ENCODE measurements around the gene KLF7.

KLF7 gene

DNA sequence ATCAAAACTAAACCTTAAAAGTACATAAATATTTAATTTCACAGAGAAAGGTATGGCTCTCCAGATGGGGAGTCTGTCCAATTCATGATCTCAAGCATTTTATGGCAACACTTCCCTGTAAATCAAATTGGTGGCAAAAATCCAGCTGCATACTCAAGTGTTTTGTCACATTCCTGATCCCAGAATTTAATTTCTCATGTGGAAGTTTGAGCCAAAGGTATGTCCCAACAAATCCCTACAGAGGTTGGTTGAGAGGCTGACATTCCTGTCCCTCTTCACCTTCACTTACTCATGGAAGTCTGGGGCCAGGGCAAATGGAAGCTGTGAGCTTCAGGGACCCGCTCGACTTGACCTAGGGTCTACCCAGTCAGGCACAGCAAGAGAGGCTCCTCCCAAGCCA, 17.7 kb downstream of the KLF7 start:
- DNase-seq: no peak

GRCh38 chr2:207144173-207144785, 21.5 kb downstream of the KLF7 start:
- no peak for DNase-seq

DNA sequence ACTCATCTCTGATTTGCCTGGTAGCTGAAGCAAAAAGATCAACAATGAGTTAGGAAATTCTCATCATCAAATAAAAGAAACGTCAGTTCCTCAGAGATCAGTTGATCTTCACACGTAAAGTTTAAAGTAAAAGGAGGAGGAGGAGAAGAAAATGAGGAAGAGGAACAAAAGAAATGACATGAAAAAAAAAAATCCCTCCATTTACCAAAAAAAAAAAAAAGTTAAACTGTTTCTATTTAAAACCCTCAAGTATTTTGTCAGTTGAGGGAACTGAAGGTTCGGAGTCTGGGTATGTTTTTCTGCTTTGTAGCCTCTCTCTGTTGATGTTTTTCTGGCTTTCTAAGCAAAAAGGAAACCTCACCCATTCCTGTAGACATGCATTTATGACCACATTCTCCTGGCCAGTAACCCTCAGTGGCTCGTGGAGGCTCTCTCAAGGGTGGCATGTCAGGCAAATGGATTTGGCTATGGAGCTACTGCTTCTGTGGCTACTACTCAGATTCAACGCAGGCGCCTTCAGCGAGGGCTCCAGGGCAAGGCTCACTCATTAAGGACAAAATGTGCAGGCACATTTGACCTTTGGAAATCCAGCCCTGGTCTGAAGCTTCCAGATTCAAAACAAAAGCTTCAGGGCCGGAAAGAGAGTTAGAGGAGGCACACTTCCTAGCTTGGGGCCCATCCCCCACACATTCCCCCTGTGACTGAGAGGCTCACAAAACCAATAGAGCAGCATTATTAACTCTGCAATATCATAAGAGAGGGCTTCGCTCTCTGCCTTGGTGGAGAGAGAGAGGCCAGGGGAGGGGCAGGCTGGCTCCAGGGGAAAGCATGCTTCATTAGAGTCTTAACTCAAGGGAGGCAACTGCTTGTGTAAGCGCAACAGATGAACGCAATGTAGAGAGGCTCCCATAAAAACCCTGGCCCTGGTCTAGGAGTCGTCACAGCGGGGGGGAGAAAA, 22.3 kb downstream of the KLF7 start:
- DNase-seq: peak; percentile 61

DNA sequence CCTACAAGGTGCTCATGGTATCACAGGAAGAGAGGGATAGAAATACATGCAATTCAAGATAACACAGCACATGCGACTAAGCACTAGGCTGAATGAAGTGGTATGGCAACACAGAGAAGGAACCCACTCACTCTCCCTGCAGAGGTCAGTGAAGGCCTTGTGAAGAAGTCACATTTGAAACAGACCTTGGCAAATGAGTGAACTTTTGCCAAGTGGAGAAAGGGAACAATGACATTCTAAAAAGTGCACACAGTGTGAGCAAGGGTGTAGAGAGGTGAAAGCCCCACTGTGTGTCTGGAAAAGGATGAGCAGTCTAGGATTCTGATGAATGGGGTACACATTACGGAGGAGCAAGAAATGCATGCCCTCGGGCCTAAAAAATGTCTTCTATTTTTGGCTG, 23.3 kb downstream of the KLF7 start:
- DNase-seq: peak; percentile 23

DNA sequence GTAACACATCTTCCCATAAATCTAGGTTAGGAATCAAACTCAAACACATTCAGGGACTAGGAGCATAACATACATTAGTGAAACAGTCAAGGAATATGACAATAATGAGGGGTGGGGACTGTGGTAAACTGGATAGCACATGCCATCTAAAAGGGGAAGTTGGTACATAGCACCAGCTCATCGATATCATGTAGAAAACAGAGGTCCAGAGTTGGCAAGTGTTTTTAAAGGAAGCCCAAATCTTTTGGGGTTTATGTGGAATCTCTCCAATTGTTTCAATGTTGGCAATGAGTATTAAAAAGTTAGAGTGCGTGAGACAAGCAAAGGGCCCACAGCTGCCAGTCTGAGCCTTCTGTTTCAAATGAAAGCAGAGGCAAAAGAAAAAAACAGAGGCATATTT, 24.4 kb downstream of the KLF7 start:
- DNase-seq: no peak

GRCh38 chr2:207140265-207140664, 25.5 kb downstream of the KLF7 start:
- no peak for DNase-seq

DNA sequence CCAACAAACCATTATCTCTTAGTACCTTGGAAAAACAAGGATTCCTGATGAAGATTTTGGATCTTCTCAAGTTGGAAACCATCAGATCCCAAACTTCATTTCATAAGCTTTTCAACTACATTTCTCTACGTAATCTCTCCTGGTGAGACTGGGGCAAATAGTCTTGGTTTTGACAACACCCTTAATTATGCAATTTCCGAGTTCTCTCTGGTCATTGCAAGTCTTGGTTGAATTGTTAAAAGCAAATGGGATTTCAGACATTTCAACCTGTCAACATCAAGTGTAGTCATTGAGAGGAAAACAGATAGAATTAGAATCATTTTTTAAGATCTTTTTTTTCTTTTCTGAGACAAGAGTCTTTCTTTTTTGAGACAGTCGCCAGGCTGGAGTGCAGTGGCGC, 26.2 kb downstream of the KLF7 start:
- no peak for DNase-seq

DNA sequence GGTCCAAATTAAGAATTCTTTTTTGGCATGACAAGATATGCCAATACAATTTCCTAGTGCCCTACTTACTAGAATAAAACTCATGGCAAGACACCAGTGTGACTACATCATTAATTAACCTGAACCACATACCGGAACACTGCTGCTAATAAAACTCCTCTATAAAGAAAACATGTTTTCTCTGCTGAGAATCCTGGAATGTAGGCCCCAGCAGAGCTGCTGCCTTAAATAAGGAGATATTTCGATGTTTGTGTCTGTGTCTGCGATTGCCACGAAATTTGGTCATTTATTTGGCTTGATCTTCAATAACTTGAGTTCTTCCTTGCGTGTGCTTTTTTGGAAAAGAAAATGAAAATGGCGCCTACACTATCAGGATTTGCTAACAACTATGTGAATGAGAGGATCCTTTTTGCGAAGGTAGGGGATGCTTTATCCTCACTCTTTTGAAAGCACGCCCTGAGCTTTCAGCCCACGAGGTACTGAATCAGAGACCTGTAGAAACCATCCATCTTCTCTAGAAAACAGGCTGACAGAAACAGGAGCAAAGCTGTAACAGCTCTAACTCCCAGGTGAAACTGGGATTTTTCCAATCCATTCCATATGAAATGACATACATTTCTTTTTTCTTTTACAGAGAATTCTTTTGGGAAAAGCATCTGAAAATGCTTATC, 27.0 kb downstream of the KLF7 start:
- DNase-seq: no peak

DNA sequence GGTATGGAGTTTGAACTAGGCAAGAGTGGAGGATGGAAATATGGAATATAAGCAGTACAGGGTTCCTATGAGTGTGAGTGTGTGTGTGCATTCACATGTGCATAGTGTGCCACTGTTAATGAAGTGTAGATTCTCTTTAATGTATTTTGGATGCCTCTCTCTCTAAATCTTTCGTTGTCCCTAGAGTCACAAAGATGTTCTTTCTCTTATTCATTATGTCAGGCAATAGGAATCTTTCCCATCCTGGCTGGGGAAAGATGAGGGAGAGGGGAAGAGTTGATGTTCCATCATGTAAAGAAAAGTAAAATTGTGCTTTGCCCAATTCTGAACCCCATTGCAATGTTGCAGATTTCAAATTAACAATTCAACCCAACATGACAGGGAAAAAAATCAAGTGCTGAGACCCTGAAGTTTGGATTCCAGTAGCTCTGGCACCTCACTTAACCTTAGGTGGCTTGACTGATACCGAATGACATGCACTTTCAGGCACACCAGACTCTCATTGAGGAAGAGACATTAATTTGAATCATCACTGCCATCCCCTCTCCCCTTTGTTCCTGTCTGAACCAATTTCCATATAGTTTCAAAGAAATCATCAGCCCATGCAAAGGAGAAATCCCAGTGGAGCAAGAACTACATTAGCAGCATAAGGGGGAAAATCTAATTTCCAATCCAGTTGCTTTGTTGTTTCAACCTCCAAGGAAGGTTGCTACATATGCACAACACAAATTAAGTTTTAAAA, 28.0 kb downstream of the KLF7 start:
- no peak for DNase-seq

DNA sequence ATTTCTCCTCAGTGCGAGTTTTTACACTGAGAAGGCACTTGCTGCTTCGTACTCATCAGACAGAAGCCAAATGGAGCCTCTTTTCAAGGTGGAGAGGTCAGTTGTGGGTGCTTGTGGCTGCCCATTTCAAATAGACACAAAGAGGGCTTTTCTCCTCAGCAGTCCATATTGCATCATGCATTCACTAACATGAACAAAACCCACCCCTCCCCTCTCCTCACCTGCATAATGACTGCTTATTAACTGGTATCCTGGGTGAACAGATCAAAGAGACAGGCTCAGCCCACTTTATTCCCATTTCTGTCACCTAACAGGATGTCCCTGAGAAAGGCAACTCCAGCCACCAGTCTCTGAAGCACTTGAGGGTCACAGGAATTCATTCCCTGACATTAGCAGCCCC, 28.9 kb downstream of the KLF7 start:
- no peak for DNase-seq

DNA sequence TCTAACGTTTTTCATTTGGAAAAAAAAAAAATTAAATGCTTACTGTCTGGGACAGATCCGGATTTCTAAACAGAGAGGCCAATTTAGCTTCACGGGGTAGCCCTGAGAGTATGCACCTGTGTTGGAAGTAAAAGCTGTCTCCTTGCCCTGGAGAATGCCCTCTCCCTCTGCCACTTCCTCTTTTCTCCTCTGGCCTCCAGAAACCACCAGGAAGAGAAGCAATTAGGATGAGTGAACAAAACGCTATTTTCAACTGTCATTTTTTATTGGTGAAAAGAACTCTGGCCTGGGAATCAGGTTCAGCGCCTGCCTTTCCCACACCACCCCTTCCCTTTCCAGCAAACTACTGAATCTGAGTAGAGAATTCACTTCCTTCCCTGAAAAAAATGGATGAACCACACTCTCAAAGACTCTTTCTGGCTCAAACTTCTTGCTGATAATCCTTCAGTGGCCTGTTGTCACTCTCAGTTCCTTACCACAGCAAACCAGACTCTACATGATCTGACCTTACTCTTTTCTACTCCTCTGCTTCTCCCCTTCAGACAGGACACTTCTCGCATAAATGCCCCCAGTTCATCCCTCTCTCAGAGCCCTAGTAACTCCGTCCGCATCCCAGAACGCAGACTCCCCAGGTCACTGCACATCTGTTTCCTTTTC, 29.8 kb downstream of the KLF7 start:
- DNase-seq: peak; percentile 43

DNA sequence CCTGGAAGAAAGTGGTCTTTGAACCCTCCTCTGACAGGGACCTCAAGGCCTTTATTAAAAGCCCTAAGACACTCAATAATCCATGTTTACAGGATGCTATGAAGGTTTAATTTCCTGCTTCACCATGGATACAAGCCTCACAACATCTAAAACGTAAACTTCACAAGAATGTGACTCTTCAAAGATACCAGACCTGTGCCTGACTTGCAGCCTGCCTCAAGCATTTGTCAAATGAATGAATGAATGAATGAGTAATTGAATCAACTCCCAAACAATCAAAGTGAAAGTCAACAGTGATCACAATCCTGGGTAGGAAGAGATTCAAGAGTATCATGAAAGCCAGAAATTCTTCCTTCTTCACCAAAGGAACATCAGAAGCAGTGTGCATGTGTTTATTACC, 30.4 kb downstream of the KLF7 start:
- no peak for DNase-seq

- DNase-seq: no peak
These were observed 31.8 kb downstream of the KLF7 start for GRCh38 chr2:207133820-207134519.

DNA sequence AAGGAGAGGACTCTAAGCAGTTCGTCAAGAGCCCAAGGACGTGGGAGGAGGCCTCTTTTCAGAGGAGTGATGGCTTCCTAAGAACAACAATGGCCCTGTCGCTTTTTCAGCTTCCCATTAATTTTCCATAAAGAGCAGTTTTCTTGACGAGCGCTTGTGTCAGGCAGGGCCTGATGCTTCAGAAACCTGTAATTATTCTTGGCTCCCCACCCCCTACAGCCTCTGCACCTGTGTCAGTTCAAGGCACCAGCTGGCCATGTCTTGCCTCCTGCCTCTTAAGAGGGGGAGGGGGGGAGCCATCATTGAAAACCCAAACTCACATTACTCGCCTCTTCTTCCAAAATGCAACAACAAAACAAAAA, 32.3 kb downstream of the KLF7 start:
- DNase-seq: no peak

- no peak for DNase-seq
These were observed 33.7 kb downstream of the KLF7 start for GRCh38 chr2:207132019-207132418.

GRCh38 chr2:207131594-207131993, 34.2 kb downstream of the KLF7 start:
- DNase-seq: no peak

- no peak for DNase-seq
These were observed 34.7 kb downstream of the KLF7 start for GRCh38 chr2:207130958-207131521.

- DNase-seq: no peak
These were observed 35.9 kb downstream of the KLF7 start for GRCh38 chr2:207129821-207130220.

- no peak for DNase-seq
These were observed 36.9 kb downstream of the KLF7 start for GRCh38 chr2:207128867-207129266.

GRCh38 chr2:207126724-207127308, 38.9 kb downstream of the KLF7 start:
- DNase-seq: no peak

GRCh38 chr2:207123776-207124391, 41.9 kb downstream of the KLF7 start:
- DNase-seq: no peak
